ENCODE measurements around the gene SLC25A47.
A peak's percentile ranks its signal among the peaks of the same experiment; 100 is the strongest.

DNA sequence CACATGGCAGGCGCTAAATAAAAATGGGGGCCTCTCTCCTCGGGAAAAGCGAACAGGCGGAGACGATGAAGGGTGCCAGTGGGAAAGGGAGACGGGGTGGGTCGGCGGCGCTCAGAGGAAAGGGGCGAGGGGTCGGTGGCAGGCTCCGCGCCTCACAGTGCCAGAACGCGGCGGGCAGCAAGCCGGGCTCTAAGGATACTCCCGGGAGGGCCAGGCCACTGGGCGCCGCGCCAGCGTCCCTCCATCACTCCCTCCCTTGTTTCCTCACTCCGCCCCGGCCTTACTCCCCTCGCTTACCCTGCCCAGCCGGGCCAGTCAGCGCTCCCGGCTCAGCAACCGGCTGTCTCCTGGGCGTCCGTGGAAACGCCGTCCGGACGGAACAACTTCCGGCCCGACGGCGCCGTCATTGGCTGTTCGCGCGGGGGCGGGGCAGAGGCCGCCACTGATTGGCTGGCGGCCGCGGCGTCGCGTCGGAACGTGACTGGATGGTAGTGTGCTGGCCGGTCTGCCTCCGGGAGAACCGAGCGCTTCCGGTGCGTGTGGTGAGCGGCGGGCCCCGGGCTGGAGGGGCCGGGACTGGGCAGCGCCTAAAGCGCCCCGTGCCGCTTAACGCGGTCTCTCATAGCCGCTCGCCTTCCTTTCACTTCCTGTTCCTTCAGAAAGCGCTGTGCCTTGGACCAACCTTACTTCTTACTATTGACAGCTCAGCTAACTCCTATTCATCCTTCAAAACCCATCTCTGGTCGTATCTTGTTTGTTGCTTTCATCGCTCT, 53.0 kb downstream of the SLC25A47 start, which contains the start of gene WDR25:
- TF ChIP-seq POLR2A (IDR thresholded peaks at IDR 0.05; ENCODE audit: low read depth, low read length) (peak; percentile 90), TAF1 (IDR thresholded peaks at IDR 0.05; ENCODE audit: borderline replicate concordance, low read depth, low read length) (peak; percentile 68; the same call in 1 of the 2 replicates), POLR2AphosphoS5 (IDR thresholded peaks at IDR 0.05; ENCODE audit: low read depth, low read length) (peak; percentile 89)

All from GM12892 (cell line).